ENCODE data around the gene FOXD1. TPM values are rescaled to one million over a fixed set of nuclear protein-coding genes. Genes with fewer than 3 reads are reported as not detected.
"Not testable (repeated sequence)": the region's sequence is repeated elsewhere in the genome, so short reads cannot be mapped to it uniquely, and the experiment has no call there.

FOXD1 gene
- total RNA-seq, 1 donor: 4.2 TPM

DNA sequence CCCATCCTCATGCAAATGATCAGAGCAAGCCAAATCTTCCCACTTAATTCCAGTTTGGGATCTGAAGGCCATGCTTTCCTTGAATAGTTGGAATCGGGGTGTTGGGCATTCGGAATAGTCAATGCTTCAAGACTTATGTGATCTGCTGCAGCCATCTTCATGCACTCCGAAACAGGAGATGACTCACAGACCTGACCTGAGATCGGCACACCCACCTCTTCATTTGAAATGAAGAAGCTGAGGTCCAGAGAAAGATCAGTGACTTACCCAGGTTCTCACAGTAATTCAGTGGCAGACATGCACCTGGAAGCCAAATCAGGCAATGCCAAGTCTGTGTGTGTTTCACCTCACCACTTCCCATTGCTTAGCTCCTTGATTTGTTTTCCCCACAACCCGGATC is 33.0 kb downstream of the FOXD1 start:
- TF ChIP-seq, protein P1, sequence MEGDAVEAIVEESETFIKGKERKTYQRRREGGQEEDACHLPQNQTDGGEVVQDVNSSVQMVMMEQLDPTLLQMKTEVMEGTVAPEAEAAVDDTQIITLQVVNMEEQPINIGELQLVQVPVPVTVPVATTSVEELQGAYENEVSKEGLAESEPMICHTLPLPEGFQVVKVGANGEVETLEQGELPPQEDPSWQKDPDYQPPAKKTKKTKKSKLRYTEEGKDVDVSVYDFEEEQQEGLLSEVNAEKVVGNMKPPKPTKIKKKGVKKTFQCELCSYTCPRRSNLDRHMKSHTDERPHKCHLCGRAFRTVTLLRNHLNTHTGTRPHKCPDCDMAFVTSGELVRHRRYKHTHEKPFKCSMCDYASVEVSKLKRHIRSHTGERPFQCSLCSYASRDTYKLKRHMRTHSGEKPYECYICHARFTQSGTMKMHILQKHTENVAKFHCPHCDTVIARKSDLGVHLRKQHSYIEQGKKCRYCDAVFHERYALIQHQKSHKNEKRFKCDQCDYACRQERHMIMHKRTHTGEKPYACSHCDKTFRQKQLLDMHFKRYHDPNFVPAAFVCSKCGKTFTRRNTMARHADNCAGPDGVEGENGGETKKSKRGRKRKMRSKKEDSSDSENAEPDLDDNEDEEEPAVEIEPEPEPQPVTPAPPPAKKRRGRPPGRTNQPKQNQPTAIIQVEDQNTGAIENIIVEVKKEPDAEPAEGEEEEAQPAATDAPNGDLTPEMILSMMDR (IDR thresholded peaks at IDR 0.05; ENCODE audit: insufficient read depth, low read length): no peak
- no peak overlapping the region for H3K4me3 ChIP-seq (ENCODE audit: low read depth, low read length)
- no peak for DNase-seq (ENCODE audit: low read depth)

- TF ChIP-seq, protein P1 (IDR thresholded peaks at IDR 0.05; ENCODE audit: insufficient read depth, low read length): no peak
- DNase-seq (ENCODE audit: low read depth): no peak
- no peak overlapping the region for H3K4me3 ChIP-seq (ENCODE audit: low read depth, low read length)
Measured at GRCh38 chr5:73415171-73415570, 33.4 kb downstream of the FOXD1 start.

GRCh38 chr5:73412597-73412988 is 36.0 kb downstream of the FOXD1 start:
- DNase-seq (ENCODE audit: low read depth): peak; percentile 57
- TF ChIP-seq, protein P1 (IDR thresholded peaks at IDR 0.05; ENCODE audit: insufficient read depth, low read length): no peak
- no peak overlapping the region for H3K4me3 ChIP-seq (ENCODE audit: low read depth, low read length)

GRCh38 chr5:73411936-73412596 is 36.5 kb downstream of the FOXD1 start:
- TF ChIP-seq, protein P1 (IDR thresholded peaks at IDR 0.05; ENCODE audit: insufficient read depth, low read length): no peak
- DNase-seq (ENCODE audit: low read depth): no peak
- no peak overlapping the region for H3K4me3 ChIP-seq (ENCODE audit: low read depth, low read length)

- not testable (repeated sequence) for DNase-seq (ENCODE audit: low read depth); H3K4me3 ChIP-seq (ENCODE audit: low read depth, low read length)
Measured at GRCh38 chr5:73409927-73410326, 38.6 kb downstream of the FOXD1 start.

DNA sequence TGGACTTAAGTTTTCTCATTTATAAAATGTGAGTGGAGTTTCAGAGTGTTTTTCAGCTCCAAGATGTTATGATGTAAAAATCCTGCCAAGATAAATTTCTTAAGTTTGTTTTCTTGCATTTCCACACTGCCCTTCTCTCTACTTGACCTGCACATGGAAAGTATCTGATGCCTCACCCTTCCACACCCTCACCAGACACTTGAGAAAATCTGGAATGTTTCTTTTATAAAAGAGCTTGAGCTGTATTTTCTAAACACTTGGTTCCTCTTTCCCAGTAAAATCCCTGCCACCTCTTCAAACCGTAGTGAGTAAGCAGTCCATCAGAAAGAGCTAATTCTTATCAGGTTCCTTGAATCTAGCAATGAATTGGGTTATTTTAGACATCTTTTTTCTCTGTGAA is 42.9 kb downstream of the FOXD1 start:
- peak; percentile 26 for DNase-seq (ENCODE audit: low read depth)
- TF ChIP-seq, protein P1 (IDR thresholded peaks at IDR 0.05; ENCODE audit: insufficient read depth, low read length): no peak
- H3K4me3 ChIP-seq (ENCODE audit: low read depth, low read length): no peak overlapping the region

DNA sequence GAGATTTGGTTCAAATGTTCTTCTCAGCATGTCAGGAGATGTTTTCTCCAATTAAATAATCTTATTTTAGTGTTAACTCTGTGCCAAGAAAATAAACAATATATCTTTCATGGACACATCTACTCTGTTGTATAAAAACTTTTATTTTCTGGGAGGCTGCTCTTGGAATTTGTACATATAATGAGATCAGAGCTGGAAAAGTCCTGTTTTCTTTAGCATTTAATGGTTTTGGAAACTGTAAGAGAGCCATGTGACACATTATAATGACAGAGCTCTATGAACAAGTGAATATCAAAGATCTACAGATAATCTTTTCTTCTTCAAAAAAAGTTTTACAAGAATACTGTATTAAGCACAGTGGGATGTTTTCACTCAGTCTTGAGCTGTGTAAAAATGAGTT is 48.8 kb downstream of the FOXD1 start:
- TF ChIP-seq, protein P1 (IDR thresholded peaks at IDR 0.05; ENCODE audit: insufficient read depth, low read length): no peak
- DNase-seq (ENCODE audit: low read depth): no peak
- H3K4me3 ChIP-seq (ENCODE audit: low read depth, low read length): no peak overlapping the region

Other genes with a start within 250 kb of the FOXD1 start
- 393 and 484 TPM in 2 replicates for gene BTF3, start 49.7 kb upstream of the FOXD1 start, total RNA-seq (ENCODE audit: low replicate concordance)
- 10.5 and 15.3 TPM in 2 replicates for gene ANKRA2, start 116.9 kb upstream of the FOXD1 start, total RNA-seq (ENCODE audit: low replicate concordance)
- 31.2 and 33.2 TPM in 2 replicates for gene UTP15, start 117.0 kb upstream of the FOXD1 start, total RNA-seq (ENCODE audit: low replicate concordance)
- gene ARHGEF28, start 177.4 kb upstream of the FOXD1 start, total RNA-seq (ENCODE audit: low replicate concordance): 10.1 and 26.2 TPM in 2 replicates